ENCODE measurements around the gene PARP6. TPM values are rescaled to one million over a fixed set of nuclear protein-coding genes. Genes with fewer than 3 reads are reported as not detected.
A peak's percentile ranks its signal among the peaks of the same experiment; 100 is the strongest.

Gene PARP6
- total and polyA plus RNA-seq, 2 donors (not counting 1 experiment from before 2014, with no cell fraction given): 118 to 134 TPM

DNA sequence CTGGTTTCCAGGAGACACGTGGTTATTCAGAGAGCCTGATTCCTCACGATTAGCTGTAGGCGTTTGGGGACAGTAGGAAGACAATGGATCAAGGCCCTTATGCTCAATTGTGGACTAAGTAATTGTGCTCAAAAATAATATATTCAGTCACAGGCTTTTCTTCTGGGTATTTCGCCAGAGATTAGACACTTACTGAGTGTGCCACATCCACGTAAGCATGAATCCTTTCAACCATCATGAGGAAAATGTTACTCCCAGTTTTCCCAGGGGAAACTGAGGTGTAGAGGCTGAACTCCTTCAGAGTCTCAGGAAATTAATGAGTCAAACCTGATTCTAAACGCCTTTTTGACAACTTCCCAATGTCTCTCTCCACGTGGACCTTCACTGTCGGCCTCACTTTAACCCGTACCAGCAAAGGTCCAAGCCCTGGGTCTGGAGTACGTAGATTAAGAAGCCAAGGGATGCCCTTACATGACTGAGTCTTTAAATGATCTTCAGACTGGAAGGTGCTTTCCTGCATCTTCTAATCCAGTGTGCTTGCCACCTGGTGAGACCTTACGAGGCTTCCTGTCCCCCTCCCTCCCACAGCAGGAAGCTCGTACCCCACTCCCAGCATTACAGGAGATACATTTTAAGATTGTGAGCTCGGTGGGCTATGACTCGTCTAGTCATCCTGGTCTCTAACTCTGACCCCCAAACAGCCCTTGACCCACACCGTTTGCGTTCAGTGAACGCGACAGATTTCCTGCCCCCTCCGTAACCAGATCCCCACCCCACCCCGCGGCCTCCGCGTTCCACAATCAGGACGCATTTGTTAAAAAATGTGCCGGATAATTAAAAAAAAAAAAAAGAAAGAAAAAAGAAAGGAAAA is 43.0 kb downstream of the PARP6 start:
- POLR2A ChIA-PET: interaction anchor here (0.6 to 0.7 kb wide), 2 partner anchors 31 to 42 kb away, joined by 3 to 4 read pairs; no protein-coding TSS in a partner anchor
- peaks cover 2 to 3% of the 10 kb centered on the region in 2 experiments for H3K36me3 ChIP-seq (replicated peaks in 1 of 2; ENCODE audit: control extremely low read depth in 1 of 2, control insufficient read depth in 1 of 2, extremely low read depth in 1 of 2, insufficient read depth in 2 of 2, low read length in 1 of 2)
- H4K20me1 ChIP-seq (ENCODE audit: control insufficient read depth, insufficient read depth, low read length, poor library complexity, severe bottlenecking): peaks cover 48% of the 10 kb centered on the region
- no peaks in the 10 kb centered on the region for H3K27me3 ChIP-seq (replicated peaks in 1 of 4; ENCODE audit: control extremely low read depth in 1 of 4, control insufficient read depth in 3 of 4, insufficient read depth in 4 of 4, low read length in 3 of 4)
- intact Hi-C loops (cut with micrococcal nuclease): loop anchor here (5.0 kb wide), 2 partner anchors 93 to 553 kb away; partner anchors contain the start of genes ADPGK and CELF6
- peak overlapping the region; percentile 93 for H3K4me3 Mint-ChIP-seq
- H3K4me1 Mint-ChIP-seq: peaks cover 49% of the 10 kb centered on the region
- TF ChIP-seq CTCF (IDR thresholded peaks at IDR 0.05) (no peak), EZH2 (IDR thresholded peaks at IDR 0.05; ENCODE audit: borderline replicate concordance, insufficient read depth, low read depth, low read length, poor library complexity, severe bottlenecking) (no peak)
- H3K4me1 ChIP-seq (ENCODE audit: control insufficient read depth in 2 of 2, insufficient read depth in 2 of 2, low read length in 2 of 2): peaks cover 44 to 51% of the 10 kb centered on the region in 2 donors
- H3K27ac ChIP-seq (ENCODE audit: low read length in 2 of 2): peak overlapping the region; percentile 91 to 94
- H3K79me2 ChIP-seq (ENCODE audit: control insufficient read depth, insufficient read depth, low read length): peaks cover 42% of the 10 kb centered on the region
- H2AFZ ChIP-seq (ENCODE audit: insufficient read depth, low read depth, low read length, poor library complexity, severe bottlenecking): peak overlapping the region; percentile 85
- H3K4me3 ChIP-seq (ENCODE audit: control extremely low read depth in 1 of 5, extremely low read depth in 1 of 5, insufficient read depth in 1 of 5, low read depth in 2 of 5, low read length in 4 of 5): peak overlapping the region; percentile 61 to 96 (median 93)
- no peaks in the 10 kb centered on the region for H3K9me3 Mint-ChIP-seq (ENCODE audit: insufficient read depth)
- H3K9me3 ChIP-seq (ENCODE audit: control extremely low read depth in 1 of 3, control insufficient read depth in 2 of 3, insufficient read depth in 1 of 3, low read length in 2 of 3): no peaks in the 10 kb centered on the region
- no peaks in the 10 kb centered on the region for H3K27me3 Mint-ChIP-seq
- peak overlapping the region; percentile 90 for H3K4me2 ChIP-seq (replicated peaks; ENCODE audit: low read depth, low read length, poor library complexity, severe bottlenecking)
- CTCF ChIA-PET: interaction anchor here (1.1 to 6.8 kb wide), 3 partner anchors 30 to 45 kb away, joined by 3 to 87 read pairs (median 4); partner anchors contain the start of gene GRAMD2A
- ATAC-seq (ENCODE audit: low read depth) (no peak), DNase-seq (peak; percentile 70)
- H3K9ac ChIP-seq (ENCODE audit: low read length): peak overlapping the region; percentile 80
- 8% methylated on average over 7 of the region's 25 CpGs for WGBS (ENCODE audit: insufficient coverage)
- H3K27ac Mint-ChIP-seq: peak overlapping the region; percentile 97

Measured in B cell (primary cell).